PFSK-1 (cell line): ENCODE data around the gene SLC25A15.

Source experiments
- POLR2AphosphoS5 ChIP-seq: IDR thresholded peaks from 2 replicates; pipeline ENCODE4 v1.6.1; 2012; ENCODE audit warnings: low read depth, mild to moderate bottlenecking, control low read depth, low read length, moderate library complexity
- REST ChIP-seq, 2 experiments: IDR thresholded peaks; 2 replicates each; pipeline versions ENCODE4 v1.6.1 to v1.8.0; 2011 to 2012; ENCODE audit warnings: low read depth in 2 of 2, low read length in 2 of 2, control low read depth in 1 of 2, inconsistent platforms in 1 of 2, mild to moderate bottlenecking in 1 of 2, moderate library complexity in 1 of 2; ENCODE audit not compliant: insufficient read depth in 1 of 2
- TAF1 ChIP-seq: IDR thresholded peaks from 2 replicates; pipeline ENCODE4 v1.6.1; 2012; ENCODE audit warnings: low read length, control low read depth, borderline replicate concordance; ENCODE audit not compliant: insufficient read depth

GRCh38 chr13:40762849-40763248, 26.6 kb upstream of the SLC25A15 start:
- TF ChIP-seq REST (IDR thresholded peaks at IDR 0.05; ENCODE audit: insufficient read depth in 1 of 2, low read depth in 2 of 2, low read length in 2 of 2): no peak
- TF ChIP-seq POLR2AphosphoS5: no peak
- no peak for TF ChIP-seq TAF1
